GM21526 (cell line): Measurements from ENCODE around the gene ZNF618.

ENCODE experiments used
- ATAC-seq: cut with Tn5 transposase; IDR thresholded peaks from one replicate; pipeline ENCODE4 v1.9.1; 2021; ENCODE audit warnings: moderate library complexity; ENCODE audit not compliant: unreplicated experiment, low FRiP score

Gene ZNF618

DNA sequence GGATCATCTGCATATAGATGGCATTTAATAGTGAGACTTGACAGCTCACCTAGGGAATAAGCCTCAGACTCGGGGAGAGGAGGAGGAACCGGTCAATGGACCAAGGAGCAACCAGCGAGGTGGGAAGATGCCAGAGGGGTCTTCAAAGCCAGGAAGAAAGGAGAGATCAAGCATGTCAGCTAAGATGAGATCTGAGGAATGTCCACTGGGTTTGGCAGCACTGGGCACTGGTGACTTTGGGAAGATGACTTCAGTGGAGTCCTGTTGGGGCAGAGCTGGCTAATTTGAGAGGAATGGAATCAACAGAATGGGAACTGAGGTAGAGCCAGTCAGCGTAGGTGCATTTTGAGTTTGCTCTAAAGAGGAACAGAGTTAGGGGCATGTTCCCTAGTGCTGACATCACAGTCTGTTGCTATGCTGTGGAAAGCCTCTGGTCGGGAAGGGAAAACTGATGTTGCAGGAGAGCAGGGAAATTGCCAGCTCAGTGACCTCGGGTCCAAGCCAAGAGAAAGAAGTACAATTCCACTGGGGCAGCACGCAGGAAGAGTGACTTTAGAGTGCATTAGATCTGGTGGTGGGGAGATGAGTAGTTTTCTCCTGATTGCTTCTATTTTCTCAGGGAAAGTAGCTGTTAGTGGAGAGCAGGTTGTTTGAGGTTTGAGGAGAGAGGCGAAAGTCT, 56.9 kb downstream of the ZNF618 start:
- no peak for ATAC-seq

DNA sequence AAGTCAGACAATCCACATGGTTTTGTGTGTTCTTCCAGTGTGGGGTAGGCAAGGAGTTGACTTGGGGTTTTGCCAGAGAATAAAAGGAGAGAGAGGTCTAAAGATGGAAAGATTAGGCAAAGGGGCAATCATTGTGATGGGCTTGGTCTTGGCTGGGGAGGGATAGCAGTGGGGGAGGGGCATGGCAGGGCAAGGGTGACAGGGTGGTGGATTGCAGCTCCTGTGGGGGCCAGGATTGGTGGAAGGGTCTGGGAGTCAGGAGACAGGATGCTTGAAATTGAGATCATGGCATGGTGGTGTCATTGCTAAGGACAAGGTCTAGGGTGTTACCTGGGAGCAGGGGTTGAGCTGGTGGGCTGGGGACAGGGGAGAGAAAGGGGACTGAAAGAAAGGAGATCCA, 57.6 kb downstream of the ZNF618 start:
- no peak for ATAC-seq

DNA sequence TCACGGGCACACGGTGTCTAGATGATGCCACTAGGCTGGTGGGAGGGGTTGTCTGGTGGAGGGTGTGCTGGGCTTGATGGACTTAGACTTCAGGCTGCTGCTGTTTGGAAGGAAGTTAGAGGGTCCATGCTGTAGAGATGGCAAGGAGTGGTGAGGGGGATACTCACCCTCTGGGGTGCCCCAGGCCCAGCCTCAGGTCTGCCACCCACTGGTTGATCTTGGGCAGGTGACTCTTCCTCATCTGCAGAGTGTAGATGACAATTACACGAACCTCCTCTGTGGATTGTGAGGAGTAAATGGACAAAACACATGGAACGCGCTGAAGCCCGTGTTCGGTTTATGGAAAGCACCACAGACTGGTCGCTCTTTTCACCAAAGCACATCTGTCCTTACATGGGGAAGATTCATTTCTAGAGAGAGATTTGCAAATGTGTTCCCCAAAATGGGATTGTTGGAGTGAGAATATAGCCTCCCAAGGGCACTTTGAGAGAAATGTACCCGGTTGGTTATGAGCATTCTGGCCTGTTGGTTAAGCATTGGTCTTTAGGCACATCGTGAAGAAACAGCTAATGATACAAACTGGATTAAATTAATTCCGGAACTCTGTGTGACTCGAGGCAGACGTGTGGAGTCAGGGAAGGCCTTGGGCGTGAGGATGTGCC, 58.2 kb downstream of the ZNF618 start:
- no peak for ATAC-seq

DNA sequence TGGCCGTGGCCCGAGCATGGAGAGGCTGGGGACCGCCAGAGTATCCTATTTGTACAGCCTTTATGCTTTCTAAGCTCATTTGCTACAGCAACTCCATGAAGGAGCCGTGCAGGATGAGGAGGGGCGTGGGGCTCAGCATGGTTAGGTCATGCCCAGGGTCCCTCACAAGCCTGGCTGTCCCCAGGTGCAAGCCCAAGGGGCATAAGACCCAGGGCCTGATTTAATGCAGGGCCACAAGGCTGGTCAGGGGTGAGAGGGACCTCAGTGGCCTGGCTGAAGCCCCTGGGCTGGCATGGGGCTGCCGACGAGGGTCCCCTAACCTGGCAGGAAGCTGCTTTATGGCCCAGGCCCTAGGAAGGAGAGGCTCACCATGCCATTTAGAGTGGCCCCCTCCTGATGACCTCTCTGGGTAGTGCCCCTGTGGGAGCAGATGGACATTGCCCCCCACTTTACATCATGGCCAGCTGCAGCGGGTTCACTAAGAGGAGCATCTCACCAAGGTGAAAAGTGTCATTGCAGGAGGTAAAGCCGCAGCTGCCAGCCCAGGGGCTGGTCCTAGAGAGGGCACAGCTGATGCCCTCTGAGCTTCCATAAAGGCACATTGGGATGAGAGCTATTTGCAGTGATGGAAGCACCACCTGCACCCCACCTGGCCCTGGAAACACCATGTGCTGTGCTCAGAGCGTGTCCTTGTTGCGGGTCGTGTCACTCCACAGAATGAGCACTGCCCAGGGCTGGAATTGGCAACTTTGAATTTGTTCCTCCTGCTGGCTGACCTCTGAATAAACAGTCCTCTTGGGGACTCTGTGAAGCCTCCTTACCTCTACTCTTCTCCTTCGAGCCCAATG, 58.9 kb downstream of the ZNF618 start:
- no peak for ATAC-seq

DNA sequence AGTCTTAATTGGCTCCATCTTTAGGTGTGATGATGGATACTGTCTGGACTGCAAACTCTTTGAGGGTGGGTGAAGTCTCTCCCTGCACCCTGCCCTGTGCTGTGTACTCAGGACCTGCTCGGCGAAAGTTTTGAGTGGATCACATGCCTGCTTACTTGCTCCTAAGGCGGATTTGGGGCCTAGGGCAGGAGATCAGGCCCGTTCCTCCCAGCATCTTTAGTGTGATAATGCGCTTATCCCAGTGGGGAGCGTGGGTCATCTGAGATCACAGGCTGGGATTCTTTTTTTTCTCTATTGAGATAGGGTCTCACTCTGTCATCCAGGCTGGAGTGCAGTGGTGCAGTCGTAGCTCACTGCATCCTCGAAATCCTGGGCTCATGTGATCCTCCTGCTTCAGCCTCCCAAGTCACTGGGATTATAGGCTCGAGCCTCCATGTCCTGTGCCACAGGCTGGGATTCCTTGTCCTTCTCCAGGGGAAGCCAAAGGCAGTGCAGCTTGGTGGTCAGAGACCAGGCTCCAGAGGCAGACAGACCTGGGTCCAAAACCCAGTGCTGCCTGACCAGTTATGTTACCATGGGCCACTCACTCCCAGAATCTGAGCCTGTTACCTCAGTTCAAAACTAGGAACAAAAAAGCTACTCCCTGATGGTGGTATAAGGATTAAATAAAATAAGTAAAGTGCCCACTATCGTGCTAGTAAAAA, 59.7 kb downstream of the ZNF618 start:
- no peak for ATAC-seq

DNA sequence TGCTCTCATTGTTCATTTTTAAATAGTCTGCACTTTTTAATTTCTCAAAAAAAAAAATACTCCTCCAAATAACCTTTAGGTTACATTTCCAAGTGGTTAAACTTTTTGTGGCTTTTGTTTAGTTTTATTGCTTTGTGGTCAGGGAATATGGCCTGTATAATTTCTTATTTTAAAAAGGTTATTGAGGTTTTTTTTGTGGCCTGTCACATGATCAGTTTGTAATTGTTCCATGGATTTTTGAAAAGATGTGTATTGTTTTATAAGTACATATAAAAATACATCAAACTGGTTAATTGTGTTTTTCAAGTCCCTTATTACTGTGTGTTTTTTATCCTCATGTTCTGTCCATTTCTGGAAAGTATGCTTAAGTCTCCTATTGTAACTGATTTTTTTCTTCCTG, 64.0 kb downstream of the ZNF618 start:
- no peak for ATAC-seq

DNA sequence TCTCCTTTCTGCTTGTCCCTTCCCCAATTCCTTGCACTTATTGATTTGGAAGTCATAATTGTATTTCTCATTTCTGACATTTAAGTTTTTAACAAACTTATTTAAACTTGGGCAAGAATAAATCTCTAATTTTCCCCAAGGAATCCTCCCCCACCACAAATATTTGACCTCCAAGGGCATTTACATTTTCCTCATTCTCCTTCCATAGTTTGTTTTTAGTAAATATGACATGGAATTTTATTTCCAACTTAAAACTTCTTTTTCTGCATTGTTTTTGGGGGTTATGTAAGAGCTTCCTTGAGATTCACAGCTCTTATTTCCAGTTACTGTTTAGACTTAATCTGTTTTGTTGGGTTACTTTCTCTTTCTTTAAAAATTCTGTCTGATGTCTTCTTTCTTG, 64.9 kb downstream of the ZNF618 start:
- ATAC-seq = no peak

DNA sequence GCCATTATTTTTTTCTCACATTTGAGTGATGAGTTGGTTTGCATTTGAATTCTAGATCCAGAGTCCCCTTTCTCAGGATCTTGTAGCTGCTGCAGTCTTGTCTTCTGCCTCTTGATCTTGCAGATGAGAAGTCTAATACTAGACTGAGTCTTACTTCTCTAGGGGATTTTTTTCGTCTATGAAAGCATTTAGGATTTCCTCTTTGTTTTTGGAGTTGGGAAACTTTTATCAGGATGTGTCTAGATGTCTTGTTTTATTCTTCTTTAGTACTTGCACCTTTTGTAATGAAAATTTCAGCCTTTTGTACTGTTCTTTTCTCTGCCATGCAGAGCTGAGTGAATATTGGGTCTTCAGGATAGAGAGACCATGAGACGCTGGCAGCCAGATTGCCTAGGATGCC, 65.4 kb downstream of the ZNF618 start:
- no peak for ATAC-seq

DNA sequence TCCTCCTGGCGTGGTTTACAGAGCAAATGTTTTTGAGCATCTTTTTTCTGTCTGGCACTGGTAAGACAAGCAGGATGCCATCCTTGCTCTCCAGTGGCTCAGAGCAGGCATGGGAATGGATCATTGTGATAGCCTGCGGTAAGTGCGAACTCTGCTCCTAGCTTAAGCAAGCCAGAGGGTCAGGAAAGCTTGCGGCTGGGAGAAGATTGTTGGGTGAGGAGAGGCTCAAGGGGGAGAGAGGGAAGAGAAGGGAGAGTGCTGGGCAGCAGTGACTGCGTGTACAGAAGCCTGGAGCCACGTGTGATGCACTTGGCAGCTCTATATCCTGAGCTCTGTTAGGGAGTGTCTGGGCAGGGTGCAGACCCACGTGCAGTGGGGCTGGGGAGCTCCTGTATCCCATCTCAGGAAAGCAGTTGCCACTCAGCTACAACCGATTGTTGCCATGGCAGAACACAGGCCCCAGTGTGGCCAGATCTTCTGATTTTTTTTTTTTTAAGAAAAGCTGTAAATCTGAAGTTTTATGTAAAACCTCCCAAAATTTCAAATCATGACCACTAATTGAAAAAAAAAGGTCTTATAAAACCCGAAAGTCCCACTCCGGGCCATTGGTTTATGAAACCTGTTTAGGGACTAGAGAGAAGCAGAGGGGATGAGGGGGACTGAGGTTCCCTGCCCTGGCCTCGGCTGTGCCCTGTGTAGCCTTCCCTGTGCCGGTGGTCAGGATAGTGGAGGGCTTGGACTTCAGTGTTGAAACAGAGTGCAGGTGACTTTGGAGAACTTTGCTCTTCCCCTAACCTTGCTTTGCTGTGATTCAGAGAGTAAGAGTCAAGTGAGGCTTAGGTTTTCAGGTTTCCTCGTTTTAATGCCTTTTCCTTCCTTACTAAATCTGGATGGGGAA, 67.3 kb downstream of the ZNF618 start:
- no peak for ATAC-seq

DNA sequence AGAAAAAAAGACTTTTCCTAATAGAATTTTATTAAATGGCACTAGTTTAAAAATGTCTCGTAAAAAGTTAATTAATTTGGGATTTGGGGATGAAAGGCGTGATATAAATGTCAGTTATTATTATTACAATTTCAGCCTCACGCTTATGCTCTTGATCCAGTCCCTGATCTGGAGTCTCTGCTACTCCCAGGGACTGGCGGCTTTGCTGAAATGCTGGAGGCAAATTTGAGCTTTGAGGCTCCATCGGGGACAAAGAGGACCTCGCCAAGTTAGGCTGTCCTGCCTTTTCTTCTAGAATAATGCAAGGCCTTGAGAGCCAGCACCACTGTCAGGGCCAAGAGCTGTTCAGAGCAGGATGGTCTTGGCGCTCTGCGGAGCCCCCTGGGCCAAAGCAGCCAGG, 69.7 kb downstream of the ZNF618 start:
- no peak for ATAC-seq

DNA sequence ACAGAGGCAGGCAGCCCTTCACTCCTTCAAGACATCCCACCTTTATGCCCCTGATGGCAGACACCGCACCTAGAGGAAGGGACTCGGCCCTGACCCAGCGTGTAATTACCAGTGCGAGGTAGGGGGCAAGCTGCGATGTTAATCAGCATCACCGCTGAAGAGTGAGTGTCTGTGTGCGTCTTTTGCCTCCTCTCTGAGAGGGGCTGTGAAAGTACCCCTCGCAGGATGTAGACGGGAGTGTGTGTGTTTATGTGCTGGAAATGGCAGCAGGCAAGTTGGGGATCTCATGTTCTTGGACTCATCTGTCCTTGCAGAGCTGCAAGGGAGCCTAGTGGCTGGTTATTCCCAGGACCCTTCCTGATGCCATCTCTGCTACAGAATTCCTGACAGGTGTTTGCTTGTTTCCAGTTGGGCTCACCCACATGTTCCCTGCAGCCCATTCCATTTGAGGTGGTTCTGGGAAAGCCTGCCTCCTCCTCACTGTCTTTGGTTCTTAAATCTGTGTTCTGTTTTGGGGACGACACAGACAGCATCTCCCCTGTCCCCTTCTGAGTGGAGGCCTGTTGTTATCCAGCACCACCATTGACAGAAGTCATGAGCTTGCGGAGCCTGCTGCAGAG, 70.5 kb downstream of the ZNF618 start:
- no peak for ATAC-seq

DNA sequence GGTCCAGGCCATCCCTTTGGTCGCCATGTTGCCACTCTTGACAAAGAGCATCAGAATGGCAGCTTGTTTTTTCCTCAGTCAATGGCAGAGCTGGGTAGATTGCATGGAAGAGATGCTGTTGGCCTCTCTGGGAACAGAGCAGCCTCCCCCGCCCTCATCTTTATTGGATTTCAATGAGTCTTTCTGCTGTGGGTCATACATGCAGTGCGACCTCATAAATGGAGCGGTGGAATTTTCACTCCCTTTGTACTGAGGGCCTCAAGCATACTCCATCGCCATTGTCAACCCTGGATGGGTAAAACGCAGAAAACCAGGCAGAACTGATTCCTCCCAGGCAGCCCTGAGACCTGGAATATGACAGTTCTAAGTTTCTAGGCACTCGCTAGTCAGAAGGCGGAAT, 71.8 kb downstream of the ZNF618 start:
- no peak for ATAC-seq

DNA sequence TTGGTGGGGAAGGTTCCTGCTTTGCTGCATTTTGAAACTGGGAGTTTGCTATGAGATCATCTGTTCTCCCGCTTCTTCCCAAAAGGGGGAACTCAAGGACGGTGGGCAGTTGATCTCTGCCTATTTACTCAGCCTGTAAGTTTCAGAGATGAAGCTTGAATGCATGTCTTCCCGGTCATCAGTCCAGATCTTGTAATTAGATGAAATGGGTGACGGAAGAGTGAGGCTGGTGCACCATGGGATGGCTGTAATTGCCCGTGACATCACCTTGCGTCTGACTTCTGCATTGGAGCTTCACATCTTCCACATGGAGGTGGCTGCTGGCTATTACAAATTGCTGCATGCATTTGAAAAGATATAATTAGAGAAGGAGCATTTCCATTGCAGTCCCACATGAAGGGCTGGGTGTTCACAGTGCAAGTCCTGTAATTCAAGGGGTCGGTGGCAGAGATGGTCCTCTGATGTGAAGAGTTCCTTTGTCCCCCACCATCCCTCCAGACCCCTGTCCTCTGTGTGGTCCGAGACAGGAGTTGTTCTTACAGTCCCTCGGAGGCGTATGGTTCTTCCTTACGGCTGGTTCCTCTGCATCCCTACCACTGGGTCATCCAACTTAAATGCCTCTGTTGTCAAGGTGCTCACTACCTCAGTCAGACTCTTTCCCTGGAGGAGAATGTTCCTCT, 72.9 kb downstream of the ZNF618 start:
- no peak for ATAC-seq

DNA sequence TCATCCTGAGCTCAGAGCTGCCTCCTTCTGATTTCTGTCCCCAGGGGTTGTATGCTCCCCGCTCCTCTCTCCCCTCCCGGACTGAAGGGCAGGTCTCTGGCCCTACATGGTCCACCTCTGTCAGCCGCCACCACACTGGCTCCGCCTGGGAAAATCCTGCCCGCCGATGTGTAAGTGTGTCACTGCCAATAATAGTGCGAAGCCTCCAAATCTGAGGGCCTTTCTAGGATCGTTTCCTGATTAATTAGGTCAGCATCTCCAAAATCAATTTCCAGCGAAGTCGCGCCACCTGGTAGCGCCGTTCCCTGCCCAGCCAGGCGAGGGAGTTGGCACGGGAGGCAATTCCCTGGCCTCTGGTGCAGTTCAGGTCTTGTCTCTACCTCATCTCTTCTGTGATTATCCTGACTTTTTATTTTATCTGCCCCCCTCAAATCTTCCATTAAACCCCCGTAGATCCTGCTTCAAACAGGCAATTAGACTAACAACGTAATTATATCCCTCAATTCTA, 73.5 kb downstream of the ZNF618 start:
- no peak for ATAC-seq

DNA sequence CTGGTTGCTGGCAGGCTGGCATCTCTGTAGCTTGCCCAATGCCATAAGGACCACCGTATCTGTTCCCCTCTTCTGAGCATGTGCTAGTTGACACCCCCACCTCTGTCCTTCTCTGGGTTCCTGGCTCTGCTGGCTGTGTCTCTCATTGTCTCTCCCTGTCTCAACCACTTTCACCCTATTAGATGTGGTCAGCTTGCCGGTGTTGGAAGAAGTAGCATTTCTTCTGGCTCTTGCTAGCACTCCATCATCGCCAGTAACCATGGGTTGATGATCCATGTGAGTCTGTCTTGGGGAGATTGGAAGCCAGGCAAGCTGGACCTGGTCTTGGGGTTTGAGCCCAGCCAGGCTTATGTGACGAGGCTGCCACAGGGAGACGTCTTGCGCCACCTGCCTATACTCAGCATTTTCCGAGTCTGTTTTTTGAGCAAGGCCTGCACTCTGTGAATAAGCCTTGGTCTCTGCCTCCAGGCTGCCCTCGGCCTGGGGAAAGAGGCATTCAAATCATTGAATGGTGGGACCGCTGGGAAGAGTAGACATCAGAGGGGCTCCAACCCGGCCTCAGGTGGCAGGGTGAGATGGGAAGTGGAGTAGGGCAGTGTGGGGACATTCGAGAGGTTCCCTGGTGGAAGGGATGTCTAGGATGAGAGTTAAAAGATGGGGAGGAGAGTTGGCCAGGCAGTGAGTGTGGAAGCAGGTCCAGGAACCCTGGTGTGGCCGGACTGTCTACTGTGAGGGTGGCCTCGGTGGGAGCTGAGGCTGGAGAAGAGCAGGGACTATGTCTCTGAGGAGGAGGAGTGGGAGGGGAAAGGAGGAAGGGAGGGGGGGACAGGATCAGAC, 74.3 kb downstream of the ZNF618 start:
- no peak for ATAC-seq

DNA sequence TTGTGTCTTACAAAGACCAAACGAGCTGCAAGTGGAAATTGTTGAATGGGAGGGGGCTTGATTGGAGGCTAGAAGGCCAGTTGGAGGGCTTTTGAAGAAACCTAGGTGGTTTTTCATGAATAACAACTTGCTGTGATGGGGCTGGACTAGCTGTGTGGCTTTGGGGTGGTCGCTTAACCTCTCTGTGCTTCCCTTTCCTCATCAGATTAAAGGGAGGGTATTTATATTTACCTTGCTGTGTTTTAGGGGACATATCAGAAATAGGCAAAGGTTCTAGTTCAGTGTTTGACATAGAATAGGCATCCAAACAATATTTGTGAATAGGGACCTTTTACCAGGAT, 74.9 kb downstream of the ZNF618 start:
- ATAC-seq = no peak

DNA sequence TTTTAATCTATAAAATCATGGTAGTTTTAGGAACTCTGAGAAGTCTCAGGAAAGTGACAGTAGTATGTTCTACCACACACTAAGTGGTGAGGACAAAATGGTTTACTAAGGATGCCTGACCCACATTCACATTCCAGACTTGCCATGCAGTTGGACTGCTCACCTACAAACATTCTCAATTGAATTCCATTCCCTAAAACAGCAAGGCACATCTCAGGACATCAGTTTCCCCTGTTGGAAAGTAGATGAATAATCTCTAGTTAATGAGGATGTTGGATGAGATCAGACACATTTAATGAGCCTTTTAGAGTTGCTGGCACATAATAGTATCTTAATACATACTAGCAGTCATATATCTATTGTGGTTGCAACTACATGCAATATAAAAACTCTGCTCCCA, 76.6 kb downstream of the ZNF618 start:
- ATAC-seq = no peak

DNA sequence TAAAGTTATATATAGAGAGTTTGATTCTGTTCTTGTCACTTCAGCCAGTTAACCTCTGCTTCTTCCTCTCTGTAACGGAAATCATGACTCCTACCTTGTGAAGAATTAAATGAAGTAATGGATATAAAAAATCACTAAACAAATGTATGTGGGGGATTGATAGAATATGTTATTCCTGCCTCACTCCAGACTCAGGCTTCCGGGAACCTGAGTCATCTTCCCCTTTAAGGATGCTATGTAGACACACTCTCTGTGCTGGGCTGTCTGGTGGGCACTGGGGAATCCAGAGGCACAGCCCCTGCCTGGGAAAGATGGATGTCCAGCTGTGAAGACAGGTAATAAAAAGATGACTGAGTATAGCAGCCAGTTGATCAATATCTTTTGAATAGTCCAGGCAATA, 77.4 kb downstream of the ZNF618 start:
- ATAC-seq = no peak
